GM19468 (cell line): ENCODE data around the gene N4BP3.
"Not testable (repeated sequence)": the region's sequence is repeated elsewhere in the genome, so short reads cannot be mapped to it uniquely, and the experiment has no call there.

ENCODE experiments used
- ATAC-seq: cut with Tn5 transposase; IDR thresholded peaks from one replicate; pipeline ENCODE4 v1.9.1; 2021; ENCODE audit warnings: mild to moderate bottlenecking, moderate library complexity, moderate number of reproducible peaks; ENCODE audit not compliant: unreplicated experiment; ENCODE audit errors: extremely low read depth

N4BP3 gene

DNA sequence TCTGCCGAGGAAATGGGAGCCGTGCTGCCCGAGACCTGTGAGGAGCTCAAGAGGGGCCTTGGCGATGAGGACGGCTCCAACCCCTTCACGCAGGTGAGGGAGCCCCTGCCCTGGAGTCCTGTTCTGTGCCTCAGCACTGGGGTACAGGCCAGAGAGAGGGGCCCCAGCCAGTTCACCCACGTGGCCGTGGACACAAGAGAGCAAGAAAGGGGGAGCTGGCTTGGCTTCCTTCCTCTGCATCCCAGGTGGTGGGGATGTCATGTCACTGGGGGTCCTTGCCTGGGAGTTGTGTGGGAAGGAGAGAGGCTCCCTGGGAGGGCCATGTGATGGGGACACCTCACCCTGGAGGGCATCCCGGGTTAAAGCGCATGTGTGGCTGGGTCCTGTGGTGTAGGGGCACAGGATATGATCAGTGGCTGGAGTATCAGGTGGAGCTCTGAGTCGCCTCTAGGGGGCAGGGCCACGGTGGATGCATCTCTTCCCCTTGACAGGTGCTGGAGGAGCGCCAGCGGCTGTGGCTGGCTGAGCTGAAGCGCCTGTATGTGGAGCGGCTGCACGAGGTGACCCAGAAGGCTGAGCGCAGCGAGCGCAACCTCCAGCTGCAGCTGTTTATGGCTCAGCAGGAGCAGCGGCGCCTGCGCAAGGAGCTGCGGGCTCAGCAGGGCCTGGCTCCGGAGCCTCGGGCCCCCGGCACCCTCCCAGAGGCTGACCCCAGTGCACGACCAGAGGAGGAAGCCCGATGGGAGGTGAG lies 7.5 kb downstream of the N4BP3 start:
- peak; percentile 93 for ATAC-seq

DNA sequence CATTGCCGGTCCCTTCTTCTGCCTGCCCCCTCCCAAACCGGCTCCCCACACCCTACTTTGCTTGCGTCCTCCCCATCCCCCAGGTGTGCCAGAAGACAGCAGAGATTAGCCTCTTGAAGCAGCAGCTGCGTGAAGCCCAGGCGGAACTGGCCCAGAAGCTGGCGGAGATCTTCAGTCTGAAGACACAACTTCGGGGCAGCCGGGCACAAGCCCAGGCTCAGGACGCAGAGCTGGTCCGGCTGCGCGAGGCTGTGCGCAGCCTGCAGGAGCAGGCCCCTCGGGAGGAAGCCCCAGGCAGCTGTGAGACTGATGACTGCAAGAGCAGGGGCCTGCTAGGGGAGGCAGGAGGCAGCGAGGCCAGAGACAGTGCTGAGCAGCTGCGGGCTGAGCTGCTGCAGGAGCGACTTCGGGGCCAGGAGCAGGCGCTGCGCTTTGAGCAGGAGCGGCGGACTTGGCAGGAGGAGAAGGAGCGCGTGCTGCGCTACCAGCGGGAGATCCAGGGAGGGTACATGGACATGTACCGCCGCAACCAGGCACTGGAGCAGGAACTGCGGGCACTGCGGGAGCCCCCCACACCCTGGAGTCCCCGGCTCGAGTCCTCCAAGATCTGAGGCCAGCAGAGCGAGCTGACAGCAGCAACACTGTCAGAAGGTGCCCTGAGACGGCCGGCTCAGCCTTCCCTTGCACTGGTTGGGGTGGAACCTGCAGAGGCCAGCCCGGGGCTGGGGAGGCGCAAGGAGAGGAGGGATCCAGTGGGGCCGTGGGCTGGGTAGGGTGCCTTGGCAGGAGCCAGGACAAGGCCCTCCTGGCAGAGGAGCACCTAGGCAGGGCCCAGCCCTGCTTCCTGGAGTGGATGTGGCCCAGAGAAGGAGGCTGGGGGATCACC lies 8.3 kb downstream of the N4BP3 start:
- ATAC-seq, result no peak

DNA sequence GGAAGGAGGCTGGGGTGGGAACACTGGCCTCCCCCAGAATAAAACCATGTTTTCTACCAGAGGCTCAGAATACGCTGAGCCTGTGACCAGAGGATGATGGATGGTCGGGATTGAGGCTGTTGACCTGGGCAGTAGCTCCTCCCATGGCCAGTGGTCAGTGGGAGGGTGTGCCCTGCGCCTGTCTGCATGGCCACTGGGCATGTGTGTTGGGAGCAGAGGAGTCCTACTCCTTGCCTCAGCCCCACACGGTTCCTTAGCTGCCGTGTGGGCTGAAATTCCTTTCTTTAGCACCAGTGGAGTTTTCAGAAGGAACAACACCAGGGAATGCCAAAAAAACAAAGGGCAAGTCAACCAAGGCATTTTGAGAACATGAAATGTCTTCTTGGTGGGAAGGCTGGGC lies 9.0 kb downstream of the N4BP3 start:
- no peak for ATAC-seq

DNA sequence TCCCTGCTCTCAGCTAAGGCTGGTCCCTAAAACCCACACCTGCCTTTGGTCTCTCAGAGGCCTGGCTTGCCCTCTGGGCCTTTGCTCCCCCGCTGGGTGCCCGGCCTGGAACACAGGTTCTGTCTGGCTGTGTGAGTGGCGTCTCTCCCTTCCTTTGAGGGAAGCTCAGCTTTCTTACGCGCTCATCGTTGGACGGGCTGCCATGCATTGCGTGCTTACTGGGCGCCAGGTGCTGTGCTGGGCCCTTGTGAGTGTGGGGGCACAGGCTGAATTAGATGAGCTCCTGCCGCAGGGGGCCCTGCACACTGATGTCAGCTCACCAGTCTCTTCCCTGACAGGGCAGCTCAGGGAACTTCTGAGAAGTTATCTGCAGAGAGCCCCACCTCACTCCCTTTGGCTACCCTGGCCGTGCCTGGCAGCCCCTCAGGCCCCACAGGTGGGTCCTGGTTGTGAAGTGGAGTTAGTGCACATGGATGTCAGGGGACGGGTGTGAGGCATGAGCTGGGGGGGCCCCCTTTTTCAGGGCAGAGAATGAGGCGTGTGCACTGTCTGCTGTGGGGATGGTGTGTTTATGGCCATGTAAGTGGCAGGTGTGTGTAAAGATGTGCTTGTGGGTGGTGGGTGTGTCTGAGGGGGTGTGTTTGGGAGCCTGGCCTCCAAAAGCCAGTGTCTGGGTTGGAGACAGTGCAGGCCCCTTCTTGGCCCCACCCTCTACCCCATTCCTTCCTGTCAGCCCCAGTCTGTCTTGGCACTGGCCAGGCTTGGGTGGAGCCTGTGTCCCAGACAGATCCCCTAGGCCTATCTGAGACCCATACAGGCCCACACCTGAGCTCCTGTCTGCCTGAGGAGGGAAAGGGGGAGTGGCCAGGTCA lies 10.0 kb downstream of the N4BP3 start:
- no peak for ATAC-seq

DNA sequence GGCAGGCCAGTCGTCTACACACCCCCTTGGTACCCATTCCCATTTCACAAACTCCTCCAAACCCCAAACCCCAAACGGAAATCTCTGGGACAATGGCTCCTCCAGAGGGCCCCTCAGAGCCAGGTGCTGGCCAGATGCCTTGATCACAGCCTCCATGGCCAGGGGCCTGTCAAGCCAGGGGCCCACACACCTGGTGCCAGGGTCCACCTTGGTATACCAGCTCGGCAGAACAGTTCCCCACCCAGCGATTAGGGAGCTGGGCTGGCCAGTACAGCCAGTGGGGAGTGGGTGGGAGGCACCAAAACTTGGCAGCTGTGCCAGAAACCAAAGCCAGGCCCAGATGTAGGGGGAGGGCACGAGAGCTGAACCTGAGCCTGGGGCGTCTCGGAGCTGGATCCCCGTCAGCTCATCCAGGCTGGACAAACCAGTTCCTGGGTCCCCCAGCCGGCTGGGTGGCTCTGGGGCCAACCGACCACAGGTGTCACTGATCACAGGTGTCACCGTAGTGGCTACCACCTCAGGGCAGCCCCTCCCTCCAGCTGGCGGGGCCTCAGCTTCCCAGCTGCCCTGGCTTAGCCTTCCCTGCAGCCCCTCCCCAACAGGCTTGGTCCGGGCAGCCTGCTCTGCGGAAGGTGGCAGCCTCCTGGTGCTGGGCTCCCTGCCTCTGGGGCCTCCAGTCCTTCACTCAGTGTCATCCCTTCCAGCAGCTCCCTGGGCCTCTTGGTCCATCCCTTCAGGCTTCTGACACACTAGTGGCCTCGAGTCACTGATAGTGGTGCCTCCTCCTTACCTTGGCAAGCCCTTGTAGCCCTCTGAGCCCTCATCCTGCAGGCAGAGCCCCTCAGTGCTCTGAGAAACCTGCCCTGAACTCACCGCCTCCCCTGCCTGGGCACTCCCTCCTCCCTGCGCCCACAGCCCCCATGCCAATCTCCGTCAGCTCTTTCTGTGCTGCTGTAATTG lies 10.9 kb downstream of the N4BP3 start:
- no peak for ATAC-seq

DNA sequence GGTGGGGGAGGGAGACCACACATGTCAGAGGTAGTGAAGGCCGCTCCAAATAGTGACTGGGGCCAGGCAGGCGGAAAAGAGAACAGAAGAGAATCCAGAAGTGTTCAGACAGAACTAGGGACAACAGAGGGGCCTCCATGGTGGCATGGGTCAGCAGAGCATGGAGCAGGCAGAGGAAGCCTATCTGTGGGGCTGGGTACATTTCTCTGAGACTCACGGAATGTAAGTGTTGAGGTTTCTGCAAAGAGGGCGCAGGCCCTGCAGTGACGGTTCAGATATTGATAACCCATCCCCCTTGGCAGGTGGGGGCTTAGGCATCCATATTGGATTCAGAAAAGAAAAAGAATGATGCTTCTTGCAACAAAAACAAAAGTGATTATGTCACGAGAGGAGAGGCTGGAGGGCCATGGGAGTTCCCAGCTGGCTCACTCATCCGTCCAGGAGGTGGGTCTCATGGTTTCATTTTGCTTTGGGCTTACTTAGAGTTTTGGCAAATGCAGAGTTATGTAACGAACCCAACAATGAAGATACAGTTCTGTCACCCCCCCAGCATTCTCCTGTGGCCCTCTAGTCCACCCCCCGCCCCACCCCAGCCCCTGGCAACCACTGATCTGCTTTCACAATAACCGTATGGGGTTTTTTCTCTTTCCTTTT lies 12.0 kb downstream of the N4BP3 start:
- no peak for ATAC-seq

DNA sequence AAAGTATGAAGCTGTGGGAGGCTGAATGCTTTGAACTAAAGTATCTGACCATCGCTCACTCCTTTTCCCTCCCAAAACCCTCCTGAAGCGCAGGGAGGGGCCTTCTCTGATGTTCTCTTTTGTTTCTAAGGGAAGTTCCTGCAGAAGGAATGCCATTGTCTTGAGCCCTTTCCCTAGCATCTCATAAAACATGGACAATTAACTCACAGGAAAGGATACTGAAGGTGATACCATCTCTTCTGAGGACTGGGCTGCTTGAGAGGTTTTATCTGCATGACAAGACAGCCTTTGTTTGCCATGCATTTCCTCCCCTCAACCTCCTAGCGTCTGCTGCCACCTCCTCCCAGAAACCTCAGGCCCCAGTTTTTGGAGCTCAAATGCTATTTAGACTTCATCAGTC lies 13.2 kb downstream of the N4BP3 start:
- ATAC-seq, result no peak

DNA sequence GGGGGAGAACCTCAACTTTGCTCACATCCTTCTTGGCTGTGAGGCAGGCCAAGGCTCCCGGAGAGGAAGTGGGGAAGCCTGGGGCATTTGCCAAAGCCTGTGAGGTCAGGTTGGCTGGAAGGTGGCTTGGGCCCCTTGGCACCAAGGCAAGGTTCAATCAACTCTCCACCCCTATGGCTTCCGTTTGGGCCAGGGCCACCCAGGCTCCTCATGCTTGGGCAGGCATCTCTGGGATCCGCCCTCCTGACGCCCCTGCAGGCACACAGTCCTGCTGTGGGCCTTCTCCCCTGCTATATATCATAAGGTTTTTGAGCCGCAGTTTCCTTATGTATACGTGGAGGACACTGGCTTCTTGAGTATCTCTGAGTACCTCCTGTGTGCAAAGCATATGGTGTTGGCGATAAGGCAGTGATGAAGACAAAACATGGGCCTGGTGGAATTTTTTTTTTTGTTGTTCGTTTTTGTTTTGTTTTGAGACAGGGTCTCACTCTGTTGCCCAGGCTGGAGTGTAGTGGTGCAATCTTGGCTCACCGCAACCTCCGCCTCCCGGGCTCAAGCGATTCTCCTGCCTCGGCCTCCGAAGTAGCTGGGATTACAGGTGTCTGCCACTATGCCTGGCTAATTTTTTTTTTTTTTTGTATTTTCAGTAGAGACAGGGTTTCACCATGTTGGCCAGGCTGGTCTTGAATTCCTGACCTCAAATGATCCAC lies 14.1 kb downstream of the N4BP3 start:
- ATAC-seq, result not testable (repeated sequence)

DNA sequence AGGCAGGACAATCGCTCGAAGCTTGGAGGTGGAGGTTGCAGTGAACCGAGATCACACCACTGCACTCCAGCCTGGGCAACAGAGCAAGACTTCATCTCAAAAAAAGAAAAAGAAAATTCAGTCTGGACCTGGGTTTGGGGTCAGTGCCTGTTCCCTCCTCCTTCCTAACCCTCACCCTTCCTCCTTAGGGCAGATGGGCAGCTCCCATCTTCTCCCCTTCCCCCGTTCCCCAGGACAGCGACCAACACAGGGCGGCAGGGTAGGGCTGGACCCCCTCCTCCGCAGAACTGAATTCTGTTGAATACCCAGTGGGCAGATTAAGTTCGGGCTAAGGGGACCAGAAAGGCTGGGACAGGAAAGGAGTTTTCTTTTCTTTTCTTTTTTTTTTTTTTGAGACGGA lies 16.0 kb downstream of the N4BP3 start:
- ATAC-seq, result no peak

DNA sequence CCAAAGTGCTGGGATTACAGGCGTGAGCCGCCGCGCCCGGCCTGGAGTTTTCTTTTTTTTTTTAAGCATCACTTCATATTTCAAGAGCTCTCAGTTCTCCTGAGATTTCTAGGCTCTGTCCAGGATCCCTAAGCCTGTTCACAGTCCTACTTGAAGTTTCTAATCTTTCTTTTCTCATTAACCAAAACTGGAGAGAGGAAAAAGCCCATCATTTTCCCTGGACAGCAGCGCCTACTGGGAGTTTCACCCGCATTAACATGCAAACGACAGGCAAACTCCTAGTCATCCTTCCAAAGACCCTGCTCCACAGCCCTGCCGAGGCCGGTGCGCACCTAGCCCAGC lies 16.9 kb downstream of the N4BP3 start:
- ATAC-seq, result not testable (repeated sequence)

DNA sequence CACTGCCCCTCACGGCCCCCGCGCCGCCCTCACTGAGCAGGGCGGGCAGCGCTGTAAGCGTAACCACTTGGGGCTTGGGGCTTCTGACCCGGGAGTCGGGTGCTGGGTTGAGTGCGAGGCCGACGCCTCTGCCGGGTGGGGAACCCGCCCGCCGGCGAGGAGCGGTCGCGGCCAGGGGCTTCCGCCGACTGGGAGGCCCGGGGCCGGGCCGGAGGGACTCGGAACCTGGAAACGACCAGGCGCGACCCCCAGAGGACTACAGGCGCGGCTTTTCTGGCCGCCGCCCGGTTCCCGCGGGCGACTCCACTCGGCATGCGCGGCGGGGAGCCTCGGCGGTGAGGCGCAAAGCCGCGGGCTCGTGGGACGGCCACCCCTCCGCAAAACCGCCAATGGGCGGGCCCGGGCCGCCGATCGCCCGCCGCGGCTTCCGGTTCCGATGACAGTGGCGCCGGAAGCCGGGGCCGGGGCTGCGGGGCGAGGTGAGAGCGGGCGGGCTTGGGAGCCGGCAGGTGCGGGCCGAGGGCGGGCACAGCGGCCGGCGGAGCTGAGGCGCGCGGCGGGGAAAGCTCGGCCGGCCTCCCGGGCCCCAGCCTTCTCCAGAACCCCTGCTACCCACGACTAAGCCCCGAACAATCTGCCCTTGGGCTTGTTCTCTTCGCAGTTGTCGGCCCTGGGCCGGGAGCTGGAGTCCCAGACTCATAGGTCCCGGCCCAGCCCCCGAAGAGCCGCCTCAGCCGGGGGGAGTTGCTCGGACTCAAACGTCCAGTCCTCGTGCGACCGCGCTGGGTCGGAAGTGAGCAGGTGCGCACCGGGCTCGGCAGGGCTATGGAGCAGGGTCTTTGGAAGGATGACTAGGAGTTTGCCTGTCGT lies 17.5 kb downstream of the N4BP3 start, which contains the start of gene RMND5B:
Gene RMND5B (plus strand): TSS at position 439 of the 870 bp plus-strand sequence. CDS start 7,106 bp downstream, outside the sequence.
- peak; percentile 75 for ATAC-seq

DNA sequence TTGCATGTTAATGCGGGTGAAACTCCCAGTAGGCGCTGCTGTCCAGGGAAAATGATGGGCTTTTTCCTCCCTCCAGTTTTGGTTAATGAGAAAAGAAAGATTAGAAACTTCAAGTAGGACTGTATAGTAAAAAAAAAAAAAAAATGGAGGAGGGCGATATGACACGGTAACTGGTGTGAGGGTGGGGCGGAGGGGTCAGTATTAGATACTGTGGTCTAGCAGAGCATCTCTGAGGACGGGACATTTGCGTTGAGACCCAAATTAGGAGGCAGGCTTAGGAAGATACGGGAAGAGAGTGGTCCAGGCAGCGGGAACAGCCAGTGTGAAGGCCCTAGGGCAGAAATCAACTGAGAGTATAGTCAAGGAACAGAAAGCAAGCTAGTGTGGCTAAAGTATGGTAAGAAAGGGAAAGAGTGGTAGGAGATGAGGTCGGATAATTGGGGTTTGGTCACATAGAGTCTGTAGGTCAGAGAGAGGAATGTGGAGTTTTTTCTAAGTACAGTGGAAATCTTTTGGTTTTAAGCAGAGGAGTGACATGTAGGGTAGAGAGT lies 18.2 kb downstream of the N4BP3 start:
- no peak for ATAC-seq

DNA sequence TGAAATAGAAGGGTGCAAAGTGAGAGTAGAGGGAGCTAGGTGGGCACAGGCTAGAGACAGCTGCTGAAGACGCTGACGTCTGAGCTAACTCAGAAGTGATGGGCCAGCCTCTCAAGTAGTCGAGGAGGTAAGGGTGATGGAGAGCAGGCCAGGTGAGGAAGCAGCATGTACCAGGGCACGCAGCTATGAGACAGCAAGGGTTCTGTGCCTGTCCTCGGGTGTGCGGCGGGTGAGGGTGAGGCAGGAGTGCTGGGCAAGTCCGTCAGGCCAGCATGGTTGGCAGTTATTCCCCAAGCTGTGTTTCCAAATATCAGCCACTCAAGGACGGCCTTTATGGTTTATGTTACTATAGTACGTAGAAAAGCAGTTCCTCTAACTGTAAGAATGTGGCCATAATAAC lies 23.7 kb downstream of the N4BP3 start:
- ATAC-seq, result no peak

DNA sequence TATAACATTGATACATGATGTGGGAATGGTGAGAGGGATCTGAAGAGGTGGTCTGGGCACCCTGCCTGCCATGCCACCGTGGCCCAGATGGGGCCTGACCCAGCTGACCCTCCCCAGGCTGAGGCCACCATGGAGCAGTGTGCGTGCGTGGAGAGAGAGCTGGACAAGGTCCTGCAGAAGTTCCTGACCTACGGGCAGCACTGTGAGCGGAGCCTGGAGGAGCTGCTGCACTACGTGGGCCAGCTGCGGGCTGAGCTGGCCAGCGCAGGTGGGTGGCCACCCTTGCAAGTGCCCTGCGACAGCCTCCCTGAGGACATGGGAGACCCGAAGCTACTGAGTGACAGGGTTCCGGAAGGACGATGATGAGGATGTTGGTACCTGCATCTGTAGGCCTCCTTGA lies 24.7 kb downstream of the N4BP3 start:
- ATAC-seq, result no peak

DNA sequence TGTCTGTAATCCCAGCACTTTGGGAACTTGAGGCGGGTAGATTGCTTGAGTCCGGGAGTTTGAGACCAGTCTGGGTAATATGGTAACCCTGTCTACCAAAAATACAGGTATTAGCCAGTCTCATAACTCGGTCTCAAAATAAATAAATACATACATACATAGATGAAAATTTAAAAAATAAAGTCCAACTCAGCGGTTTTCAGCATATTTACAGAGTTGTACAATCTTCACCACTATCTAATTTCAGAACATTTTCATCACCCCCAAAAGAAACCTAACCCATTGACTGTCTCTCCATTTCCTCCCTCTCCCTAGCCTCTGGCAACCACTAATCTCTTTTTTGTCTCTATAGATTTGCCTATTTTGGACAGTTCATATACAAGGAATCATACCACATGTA lies 28.2 kb downstream of the N4BP3 start:
- no peak for ATAC-seq

DNA sequence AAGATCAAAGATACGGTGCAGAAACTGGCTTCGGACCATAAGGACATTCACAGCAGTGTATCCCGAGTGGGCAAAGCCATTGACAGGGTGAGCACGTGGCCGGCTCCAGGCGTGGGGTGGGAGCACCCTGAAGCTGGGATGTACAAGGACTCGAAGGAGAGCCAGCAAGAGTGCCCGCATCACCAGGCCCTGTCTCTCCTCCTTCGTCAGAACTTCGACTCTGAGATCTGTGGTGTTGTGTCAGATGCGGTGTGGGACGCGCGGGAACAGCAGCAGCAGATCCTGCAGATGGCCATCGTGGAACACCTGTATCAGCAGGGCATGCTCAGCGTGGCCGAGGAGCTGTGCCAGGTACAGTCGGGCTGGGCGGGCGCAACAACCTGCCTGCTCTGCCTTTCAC lies 29.3 kb downstream of the N4BP3 start:
- no peak for ATAC-seq

DNA sequence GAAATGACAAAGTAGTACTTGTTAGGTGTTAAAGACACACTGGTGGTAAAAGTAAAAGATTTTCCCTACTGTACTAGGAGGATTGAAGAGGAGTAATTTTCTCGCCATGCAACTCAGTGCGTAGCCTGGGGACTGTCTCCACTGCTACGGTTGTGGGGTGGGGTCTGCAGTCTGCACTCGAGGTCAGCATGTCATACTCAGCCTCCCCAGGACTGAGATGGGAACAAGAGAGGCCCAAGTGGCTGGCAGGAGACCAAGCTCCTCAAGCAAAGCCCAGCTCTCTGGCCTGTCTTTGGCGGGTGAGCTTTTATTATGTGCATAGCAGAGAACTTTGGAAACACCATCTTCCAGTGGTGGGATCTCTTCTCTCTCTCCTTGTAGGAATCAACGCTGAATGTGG lies 29.9 kb downstream of the N4BP3 start:
- no peak for ATAC-seq
